DMS53 (cell line): ENCODE data around the gene PALLD.

ENCODE experiments used
- DNase-seq: peaks from one replicate; lab custom pipeline; 2025; lab: John Stamatoyannopoulos, UW

PALLD gene

GRCh38 chr4:168648494-168648893, 151.6 kb downstream of the PALLD start:
- no peak for DNase-seq

DNA sequence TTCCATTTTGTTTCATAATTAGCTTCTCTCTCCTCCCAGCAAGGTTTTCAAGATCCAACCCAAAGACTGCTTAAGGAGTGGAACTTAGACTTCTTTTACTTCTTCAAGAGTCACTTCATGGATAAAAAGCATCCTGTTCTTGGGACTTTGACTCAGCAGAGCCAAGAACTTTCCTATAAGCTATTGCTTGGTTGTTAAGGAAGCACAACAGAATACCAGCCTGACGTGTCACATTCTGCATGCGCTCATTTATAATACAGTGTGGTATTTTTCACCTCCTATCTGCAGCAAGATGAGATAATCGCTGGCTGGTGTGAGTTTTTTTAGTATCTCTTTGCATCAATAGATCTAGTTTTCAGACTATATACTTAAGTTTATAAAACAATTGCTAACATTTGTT, 152.1 kb downstream of the PALLD start:
- no peak for DNase-seq

DNA sequence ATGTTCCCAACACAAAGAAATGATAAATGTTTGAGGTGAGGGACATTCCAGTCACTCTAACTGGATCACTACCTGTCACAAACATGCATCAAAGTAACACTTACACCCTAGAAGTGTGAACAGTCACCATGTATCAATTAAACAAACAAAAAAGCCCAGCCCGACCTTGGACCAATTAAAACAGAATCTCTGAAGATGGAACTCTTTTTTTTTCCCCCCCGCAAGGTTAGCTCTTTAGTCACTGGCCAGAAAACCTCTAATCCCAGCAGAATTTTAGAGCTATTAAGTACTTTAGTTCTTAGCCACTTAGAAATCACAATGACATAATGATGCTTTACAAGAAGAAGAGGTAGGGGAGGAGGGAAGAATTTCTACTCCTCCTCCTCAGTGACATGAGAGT, 154.5 kb downstream of the PALLD start:
- DNase-seq: no peak

DNA sequence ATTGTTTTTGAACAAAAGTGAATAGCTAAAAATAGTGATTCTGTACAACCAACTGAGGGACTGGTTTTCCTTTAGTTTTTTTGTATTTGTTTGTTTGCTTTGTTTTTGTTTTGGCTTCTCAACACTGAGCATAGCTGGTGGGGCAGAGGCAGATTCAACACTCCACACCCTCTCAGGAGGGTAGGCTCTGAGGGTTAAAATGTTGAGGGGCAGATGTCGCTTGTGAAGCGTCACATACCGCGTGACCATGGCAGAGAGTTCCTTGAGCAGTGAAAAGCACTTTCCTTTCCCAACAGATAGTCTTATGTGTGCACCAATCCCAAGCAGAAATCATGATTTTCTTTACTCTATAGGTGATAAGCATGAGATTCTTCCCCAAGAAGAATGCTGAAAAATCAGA, 155.0 kb downstream of the PALLD start:
- no peak for DNase-seq

DNA sequence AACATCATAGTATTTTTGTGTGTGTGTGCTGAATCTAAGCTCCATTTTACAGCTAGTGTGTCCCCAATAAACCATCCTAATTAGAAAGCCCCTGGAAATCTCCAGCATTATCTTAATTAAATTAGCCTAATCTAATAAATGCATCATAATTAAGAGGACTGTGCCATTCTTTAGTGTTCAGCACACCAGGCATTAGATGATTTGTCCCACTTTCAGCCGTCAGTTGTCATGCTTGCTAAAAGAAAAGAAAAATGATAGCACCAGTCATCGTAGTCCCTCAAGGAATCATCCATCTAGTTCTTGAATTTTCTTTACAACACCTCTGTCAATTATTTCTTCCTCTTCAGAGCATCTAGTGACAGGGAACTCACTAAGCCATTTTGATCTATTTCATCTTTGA, 155.9 kb downstream of the PALLD start:
- no peak for DNase-seq

GRCh38 chr4:168654104-168654847, 157.4 kb downstream of the PALLD start:
- peak; percentile 5 for DNase-seq

DNA sequence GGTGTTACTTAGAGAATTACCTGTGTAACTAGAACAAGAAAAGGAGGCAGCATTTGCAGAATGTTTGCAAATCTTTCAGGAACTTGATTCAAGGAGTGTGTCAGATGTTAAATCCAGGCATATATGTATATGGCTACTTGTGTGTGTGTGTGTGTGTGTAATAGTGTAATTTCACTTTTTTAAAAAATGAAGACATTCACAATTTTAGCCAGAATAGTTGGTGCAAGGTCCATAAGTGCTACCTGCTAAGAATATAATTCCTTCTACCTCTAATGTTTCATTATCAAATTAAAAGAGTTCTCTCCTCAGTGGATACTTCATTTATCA, 158.0 kb downstream of the PALLD start:
- no peak for DNase-seq

DNA sequence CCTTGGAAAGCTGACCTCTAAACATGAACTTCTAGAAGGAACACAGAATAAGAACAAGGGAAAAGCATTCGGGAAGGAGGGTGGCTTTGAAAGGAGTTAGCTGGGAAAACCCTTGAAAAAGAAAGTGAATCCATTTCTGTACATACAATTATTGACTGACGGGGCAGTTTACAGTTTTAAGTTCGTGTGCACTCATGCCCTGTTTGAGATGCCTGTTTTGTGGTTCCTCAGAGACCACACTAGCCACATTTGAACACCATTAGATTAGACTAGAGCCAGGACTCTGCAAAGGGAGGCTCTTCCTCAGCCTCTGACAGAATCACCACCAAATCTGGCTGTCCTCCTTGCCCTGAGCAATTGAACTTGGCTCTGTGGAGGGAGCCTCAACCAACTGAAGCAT, 158.3 kb downstream of the PALLD start:
- DNase-seq: no peak

DNA sequence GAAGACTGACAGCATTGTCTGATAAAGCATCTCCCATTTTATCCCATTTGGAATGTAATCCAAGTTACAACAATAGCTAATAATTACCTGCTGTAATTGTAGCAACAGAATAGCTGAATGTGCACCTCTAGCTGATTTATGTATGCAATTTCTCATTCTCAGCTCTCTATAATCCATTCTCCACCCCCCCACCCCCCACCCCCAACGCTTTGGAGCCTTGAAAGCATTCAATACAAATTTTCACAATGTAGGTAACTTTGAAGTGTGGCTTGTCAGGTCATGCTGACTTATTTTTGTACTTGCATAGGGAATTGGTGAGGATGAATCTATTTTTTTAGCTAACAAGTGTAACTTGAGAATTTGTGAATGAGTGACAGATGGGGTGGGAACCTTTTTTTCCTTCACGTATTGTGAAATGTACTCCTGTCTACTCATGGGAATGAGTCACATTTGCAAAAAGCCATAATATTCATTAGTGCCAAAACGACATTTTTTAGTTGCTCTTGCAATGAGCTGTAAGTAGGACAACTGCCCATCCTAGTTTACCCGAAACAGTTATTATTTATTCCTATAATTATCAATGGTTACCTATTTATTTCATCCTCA, 159.3 kb downstream of the PALLD start:
- no peak for DNase-seq

- no peak for DNase-seq
Measured at GRCh38 chr4:168656946-168657473, 160.2 kb downstream of the PALLD start.

- no peak for DNase-seq
Measured at GRCh38 chr4:168658751-168659150, 161.9 kb downstream of the PALLD start.

GRCh38 chr4:168659741-168660465, 163.1 kb downstream of the PALLD start:
- DNase-seq: no peak

DNA sequence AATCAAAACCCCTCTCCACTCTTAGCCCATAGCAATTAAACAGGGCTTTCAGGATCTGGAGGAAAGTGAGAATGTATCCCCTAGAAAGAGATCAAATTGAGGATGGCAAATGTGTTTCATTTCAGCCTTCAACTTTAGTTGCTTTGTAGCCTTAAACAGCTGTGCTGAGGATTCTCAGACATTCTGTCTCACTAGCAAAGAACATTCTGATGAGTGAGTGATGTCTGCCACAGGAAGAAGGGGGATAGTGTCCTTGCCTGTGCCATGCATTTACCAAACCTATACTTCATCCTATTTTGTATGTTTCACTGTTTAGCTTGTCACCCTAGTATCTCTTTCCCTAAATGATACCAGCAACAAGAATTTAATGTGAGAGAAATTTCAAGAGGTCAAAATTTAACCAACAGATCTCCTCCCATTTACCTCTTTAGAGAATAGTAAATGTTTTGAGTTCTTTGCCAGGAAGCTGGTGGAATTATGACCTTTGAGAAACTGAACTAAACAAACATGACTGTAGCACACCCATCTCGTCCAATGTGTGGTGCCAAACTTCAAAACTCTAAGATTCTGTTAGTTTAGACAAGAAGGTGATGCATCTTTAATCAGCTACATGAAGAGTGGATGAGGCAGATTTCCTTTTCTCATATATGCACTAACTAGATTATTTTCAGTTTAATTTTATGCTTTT, 165.6 kb downstream of the PALLD start:
- DNase-seq: no peak

DNA sequence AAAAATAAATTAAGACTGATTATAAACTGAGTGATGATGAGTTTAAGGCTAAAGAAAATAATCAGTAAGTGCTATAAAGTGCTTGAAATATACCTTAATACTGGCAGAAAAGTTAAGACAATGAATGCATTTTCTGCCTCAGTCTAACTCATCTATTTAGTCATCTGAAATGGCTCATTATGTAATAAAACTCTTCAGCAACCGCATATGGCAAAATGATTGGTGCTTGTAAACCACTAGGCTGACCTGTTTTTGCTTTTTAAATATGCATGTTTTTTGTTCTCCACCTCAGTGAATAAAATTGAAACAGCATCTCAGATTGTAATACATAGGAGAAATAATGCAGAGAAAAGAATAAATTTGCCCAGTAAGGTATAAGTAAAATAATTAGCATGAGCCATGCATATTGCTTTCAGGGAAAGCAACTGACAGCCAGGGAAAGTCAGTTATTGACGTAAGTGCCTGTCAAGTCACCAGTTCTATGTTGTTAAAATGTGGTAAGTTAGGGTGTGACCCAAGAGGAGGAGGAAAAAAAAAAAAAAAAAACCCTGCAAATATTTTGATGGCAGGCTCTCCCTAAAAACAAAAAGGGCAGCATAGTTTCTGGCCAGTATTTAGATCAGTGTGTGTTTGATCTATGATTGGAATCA, 167.5 kb downstream of the PALLD start:
- DNase-seq: no peak

GRCh38 chr4:168666531-168666930, 169.7 kb downstream of the PALLD start:
- DNase-seq: no peak

GRCh38 chr4:168667376-168667775, 170.5 kb downstream of the PALLD start:
- no peak for DNase-seq

- peak; percentile 10 for DNase-seq
Measured at GRCh38 chr4:168667921-168668320, 171.1 kb downstream of the PALLD start.

- DNase-seq: no peak
Measured at GRCh38 chr4:168673476-168673875, 176.6 kb downstream of the PALLD start.

DNA sequence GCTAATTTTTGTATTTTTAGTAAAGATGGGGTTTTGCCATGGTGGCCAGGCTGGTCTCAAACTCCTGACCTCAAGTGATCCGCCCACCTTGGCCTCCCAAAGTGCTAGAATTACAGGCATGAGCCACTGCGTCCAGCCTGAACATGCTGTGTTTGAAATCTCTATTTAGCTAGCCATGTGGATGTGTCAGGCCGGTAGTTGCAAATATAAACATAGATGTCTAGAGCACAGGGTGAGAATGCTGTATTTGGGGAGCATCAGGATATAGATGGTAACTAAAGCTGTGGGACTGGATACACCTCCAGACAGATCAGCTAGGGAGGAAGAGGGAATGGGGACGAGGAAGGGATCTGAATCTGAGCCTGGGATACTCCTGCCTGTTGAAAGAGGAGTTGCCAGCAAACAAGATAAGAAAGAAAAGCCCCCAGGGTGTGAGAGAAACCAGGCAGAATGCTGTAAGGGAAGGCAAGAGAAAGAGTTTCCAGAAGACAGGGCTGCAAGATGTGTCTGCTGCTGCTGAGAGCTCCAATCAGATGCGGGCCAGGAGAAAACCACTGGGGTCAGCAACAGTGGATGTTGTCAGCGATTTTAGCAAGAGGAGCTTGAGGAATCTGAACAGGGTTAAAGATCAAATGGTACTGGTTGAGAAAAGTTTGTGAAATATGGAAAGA, 177.4 kb downstream of the PALLD start:
- DNase-seq: no peak

GRCh38 chr4:168674866-168675265, 178.0 kb downstream of the PALLD start:
- DNase-seq: no peak

DNA sequence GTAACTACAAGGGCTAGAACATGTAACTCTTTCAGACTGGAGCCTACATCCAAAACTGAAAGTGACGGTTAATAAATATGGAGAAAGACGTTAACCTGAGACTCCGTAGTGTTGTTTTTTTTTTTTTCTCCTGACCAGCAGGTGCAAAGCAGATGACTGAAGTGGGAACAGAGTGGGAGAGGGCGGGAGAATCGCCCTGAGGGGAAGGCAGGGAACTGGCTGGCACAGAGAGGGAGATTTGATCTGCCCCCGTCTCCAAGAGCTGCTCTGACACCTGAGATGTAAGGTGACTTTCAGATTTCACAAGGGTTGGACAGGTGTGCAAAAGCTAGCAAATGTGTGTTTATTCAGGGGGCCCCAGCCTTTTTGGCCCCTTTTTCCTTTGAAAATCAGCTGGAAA, 180.2 kb downstream of the PALLD start:
- DNase-seq: peak; percentile 69
